GM21529 (cell line): Measurements from ENCODE around the gene CFAP57.
"Not testable (repeated sequence)": the region's sequence is repeated elsewhere in the genome, so short reads cannot be mapped to it uniquely, and the experiment has no call there.

Experiments
- ATAC-seq: cut with Tn5 transposase; IDR thresholded peaks from one replicate; pipeline ENCODE4 v1.9.1; 2021; ENCODE audit not compliant: unreplicated experiment

The CFAP57 gene

DNA sequence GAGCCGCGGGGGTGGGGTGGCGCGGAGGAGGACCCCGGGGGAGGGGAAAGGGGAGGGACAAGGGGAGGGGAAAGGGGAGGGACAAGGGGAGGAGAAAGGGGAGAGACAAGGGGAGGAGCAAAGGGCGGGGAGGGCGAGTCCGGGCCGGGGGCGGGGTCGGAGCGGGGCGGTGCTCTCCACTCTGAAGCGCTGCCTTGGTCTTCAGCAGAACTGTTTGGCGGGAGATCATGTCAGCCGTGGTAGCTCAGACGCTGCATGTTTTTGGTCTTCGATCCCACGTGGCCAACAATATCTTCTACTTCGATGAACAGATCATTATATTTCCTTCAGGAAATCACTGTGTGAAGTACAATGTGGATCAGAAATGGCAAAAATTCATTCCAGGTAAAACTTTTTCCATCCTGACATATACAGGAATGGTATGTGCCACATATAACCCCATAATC, 420 bp downstream of the CFAP57 start:
- peak; percentile 39 for ATAC-seq

DNA sequence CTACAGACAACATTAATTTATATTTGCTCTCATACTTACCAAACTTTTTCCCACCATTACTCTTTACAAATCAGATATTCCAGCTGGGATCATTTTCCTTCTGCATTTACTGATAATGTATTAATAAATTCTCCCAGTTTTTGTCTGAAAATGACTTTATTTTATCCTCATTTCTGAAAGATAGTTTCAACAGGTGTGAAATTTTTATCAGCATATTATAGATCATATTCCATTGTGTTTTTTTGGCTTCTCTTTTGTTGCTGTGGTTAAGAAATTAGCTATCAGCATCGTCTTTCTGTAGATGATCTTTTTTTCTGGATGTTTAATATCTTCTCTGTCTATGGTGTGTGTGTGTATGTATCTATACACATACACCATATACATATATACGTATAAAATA, 2.7 kb downstream of the CFAP57 start:
- ATAC-seq, result no peak

DNA sequence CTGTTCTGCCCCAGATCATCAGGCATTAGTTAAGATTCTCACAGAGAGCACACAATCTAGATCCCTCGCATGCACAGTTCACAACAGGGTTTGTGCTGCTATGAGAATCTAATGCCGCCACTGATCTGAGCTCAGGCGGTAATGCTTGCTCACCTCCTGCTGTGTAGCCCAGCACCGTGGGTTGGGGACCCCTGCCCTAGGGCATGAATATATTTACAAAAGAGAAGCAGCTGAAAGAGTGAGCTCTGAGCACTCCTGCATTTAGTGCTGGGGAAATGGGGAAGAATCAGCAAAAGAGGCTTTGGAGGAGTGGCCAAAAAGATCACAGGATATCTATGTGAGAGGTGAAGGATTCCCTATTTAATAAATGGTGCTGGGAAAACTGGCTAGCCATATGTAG, 5.6 kb downstream of the CFAP57 start:
- ATAC-seq, result no peak

- ATAC-seq, result no peak
These were observed 12.3 kb downstream of the CFAP57 start for GRCh38 chr1:43184388-43184787.

DNA sequence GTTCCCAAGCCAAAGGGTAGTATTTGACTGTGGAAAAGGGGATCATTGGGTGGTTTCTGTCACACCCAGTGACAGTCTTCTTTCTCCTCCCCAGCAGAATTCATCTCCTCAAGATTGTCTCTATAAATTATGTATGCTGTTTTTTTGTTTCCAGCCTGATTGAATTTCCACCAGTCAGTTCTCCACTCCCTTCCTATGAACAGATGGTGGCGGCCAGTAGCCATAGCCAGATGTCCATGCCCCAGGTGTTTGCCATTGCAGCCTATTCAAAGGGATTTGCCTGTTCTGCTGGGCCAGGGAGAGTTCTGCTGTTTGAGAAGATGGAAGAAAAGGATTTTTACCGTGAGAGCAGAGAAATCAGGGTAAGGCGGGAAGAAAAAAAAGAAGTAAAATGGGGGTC, 12.9 kb downstream of the CFAP57 start:
- ATAC-seq, result no peak

- ATAC-seq, result no peak
These were observed 16.0 kb downstream of the CFAP57 start for GRCh38 chr1:43188106-43188505.

DNA sequence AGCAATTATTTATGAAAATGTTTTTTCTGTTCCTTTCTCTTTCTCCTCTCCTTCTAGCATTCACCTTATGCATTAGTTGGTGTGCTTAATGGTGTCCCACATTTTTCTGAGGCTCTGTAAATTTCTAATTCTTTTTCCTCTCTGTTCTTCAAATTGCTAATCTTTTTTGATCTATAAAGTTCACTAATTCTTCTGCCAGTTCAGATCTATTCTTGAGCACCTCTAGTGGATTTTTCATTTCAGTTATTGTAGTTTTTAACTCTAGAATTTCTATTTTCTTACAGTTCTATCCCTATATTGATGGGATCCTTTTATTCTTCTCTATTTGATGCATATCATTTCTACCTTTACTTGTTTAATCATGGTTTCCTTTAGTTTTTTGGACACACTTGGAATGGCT, 22.4 kb downstream of the CFAP57 start:
- ATAC-seq, result no peak

- no peak for ATAC-seq
These were observed 25.4 kb downstream of the CFAP57 start for GRCh38 chr1:43197343-43198127.

DNA sequence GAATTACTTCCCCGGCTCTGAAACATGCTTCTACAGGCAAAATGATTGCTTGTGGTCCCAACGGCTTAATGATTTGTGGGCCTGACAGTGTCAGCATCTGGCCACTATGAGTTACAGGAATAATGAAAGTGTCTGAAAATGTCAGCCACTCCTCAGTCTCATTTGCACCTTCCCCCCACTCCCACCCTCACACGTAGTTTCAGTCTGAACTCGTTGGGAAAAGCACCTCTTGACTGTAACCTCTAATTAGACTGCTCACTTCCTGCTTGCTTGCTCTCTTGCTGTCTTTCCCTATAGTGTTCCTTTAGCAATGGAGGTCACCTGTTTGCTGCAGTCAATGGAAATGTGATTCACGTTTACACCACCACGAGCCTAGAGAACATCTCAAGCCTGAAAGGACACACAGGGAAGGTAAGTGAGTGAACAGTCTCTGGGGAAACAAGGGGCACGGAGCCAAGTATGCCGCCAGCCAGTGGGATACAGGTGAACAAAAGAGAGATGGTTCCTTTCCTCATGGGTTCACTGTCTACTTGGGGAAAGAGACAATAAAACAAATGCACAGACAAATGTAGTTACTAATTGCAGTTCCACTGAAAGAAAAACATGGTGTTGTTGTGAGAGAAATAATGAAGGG, 27.1 kb downstream of the CFAP57 start:
- peak; percentile 78 for ATAC-seq

DNA sequence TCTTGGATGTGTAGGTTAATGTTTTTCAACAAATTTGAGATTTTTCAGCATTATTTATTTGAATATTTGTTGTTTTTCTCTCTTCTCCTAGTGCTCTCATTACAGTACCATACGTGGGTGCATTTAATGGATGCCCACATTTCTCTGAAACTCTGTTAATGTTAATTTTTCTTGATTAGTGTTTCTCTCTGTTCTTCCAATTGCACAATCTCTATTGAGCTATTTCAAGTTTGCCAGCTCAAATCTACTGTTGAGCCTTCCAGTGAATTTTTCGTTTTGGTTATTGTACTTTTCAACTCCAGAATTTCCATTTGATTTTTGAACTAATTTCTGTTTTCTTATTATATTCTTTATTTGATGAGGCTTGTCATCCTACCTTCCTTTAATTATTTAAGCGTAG, 31.7 kb downstream of the CFAP57 start:
- ATAC-seq, result no peak

DNA sequence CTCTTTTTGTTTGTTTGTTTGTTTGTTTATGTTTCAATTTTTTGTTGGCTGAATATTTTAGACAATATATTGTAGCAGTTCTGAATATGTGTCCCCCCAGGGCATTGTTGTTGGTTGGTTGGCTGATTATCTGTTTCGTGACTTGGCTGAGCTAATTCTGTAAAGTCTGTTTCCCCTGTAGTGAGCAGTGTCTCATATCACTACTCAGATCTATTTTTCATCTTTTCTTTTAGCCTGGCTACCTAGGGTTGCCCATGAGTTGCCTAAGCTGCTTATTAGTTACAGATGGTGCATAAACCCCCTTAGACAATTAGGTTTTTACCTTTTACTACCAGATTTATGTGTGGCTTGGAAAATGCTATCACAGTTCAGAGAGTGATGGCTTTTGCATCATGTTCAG, 32.3 kb downstream of the CFAP57 start:
- ATAC-seq, result no peak

- no peak for ATAC-seq
These were observed 33.5 kb downstream of the CFAP57 start for GRCh38 chr1:43205671-43206070.

DNA sequence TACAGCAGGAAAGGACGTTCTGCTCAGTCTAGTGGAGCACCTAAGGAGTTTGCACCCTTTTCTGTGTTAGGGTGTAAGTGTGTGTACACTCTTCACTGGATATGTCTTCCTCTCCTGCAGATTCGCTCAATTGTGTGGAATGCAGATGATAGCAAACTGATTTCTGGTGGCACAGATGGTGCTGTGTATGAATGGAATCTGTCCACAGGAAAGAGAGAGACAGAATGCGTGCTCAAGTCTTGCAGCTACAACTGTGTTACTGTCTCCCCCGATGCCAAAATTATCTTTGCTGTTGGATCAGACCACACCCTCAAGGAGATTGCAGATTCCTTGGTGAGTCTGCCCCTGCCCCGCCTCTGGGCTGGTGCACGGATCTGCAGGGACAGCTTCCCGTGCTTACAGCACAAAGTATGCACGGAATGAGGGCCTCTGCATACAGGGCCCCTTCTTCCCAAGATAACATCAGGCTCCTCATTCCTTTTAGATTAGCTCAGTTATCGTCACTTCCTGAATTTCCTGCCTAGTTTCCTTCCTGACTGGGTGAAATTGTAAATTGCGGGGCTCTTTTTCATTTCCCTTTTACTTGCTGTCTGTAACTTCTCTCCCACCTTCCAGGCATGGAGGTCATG, 34.6 kb downstream of the CFAP57 start:
- ATAC-seq, result no peak

GRCh38 chr1:43207229-43207853, 35.2 kb downstream of the CFAP57 start:
- no peak for ATAC-seq

DNA sequence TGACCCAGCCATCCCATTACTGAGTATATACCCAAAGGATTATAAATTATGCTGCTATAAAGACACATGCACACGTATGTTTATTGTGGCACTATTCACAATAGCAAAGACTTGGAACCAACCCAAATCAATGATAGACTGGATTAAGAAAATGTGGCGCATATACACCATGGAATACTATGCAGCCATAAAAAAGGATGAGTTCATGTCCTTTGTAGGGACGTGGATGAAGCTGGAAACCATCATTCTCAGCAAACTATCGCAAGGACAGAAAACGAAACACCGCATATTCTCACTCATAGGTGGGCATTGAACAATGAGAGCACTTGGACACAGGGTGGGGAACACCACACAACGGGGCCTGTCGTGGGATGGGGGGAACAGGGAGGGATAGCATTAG, 36.1 kb downstream of the CFAP57 start:
- not testable (repeated sequence) for ATAC-seq

DNA sequence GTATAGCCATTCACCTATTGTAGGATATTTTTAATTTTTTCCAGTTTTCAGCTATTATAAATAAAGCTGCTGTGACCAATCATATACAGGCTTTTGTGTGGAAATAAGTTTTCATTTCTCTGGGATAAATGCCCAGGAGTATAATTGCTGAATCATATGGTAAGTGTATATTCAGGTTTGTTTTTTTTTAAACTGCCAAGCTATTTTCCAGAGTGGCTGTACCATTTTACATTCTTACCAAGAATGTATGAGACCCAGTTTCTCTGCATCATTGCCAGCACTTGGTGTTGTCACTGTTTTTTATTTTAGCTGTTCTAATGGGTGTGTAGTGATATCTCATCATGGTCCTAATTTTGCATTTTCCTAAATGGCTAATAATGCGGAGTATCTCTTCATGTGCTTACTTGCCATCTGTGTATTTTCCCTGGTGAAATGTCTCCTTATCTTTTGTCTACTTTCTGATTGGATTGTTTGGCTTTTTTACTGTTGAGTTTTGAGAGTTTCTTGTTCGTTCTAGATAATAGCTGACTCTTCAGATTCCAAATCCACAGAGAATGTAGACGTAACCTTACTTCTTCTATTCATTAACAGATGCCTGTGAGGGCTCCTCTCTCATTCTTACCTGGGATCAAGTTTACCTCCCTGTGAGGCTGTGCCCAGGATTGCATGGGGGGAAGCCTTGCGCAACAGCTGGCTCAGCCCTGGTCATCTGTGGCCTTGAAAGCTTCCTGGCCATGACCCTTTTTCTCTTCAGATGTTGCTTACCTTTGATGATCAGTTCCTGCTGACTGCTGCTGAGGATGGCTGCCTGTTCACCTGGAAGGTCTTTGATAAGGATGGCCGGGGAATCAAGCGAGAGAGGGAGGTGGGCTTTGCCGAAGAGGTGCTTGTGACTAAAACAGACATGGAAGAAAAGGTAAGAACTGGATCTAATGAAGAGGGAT, 42.6 kb downstream of the CFAP57 start:
- ATAC-seq, result no peak

DNA sequence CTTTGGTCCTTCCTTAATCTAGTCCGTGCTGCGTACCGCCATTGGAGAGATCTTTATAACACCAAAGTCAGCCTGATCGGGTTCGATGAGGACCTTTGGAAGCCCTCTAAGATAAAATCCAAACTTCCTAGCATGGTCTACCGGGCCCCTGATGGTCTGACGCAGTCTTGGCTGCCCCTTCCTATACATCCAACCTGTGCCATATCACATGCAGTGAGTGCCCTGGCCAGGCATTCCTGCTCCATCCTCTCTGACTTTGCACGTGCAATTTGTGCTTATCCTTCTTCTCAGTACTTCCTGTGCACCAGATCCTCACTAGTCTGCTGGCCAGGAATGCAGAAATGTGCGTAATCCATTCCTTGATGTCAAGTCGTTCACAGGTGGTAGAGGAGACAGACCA, 45.6 kb downstream of the CFAP57 start:
- ATAC-seq, result no peak

DNA sequence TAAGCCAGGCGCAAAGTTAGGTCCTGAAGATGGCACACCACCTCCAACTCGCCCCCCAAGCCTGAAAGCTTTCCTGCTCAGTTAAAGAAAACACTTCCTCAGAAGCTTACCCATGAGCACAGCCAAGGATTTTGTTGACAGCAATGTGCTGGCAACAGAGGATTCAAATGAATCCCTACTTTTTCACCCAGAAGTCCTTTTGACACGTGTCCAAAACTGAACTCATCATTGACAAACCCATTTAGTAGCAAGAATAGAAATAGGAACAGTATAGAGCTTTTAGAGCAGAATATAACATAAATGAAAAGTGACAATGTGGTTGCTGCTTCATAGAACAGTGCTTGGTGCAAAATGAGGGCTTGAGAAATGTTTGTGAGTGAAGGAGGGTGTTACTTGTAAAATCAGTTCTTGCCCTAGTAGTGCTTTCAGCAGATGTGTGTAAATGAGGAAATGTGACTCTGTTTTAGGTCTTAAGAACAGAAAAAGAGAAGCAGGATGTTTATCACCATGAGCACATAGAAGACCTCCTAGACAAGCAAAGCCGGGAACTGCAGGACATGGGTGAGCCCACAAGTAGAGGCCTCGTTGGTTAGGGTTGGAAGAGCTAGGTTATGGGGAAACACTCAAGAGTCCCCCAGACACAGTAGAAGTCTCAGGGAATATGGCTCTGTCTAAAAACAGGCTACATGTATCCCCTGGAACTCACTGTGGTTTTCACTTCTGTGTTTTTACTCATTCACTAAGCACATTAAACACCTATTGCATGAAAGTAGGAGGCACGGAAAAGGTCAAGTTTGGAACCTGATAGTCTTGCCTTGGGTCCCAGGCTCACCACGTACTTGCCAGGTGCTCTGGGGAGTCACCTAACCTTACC, 49.0 kb downstream of the CFAP57 start:
- peak; percentile 82 for ATAC-seq

DNA sequence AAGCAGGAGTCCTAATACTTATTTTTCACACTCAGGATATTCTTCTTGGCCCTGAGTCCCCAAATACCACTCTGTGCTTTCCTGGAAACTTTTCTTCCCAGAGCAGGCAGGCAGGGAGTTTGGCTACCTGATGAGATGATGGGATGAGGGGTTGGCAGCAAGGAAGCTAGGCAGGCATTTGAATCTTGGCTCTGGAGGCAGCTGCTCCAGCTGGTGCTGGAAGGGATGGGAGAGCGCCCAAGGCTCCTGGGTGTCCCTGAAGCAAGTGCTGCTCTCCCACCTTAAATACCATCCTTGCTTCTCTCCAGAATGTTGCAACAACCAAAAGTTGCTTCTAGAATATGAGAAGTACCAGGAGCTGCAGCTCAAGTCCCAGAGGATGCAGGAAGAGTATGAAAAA, 49.7 kb downstream of the CFAP57 start:
- no peak for ATAC-seq

DNA sequence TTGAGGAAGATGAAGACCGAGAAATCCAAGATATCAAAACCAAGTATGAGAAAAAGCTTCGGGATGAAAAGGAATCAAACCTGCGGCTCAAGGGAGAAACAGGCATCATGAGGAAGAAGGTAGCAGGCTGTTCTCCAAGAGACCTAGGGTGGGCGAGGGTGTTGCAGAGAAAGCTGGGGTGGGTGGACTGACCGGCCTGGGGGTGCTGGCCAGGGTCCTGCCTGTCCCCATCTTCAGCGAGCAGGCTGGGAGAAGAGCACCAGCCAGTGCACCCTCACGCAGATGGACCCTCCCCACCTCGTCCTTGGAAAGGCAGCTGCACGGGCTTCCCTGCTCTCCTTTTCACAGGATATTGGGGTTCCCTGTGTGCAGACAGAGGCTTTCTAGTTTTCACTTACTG, 50.7 kb downstream of the CFAP57 start:
- ATAC-seq, result no peak
